Ovary (tissue), 9 donors: ENCODE results near the gene C2CD4C. TPM values are rescaled to one million over a fixed set of nuclear protein-coding genes. Genes with fewer than 3 reads are reported as not detected.
A peak's percentile ranks its signal among the peaks of the same experiment; 100 is the strongest.

ENCODE experiments used
- DNase-seq, 5 donors: peaks; one replicate each; pipeline ENCODE4 v3.0.0-alpha.2; 2019 to 2020
- H3K27ac ChIP-seq, 2 donors: fragments of 200-600 bp; one replicate each; pipeline versions ENCODE4 v1.5.1 to v1.8.0; 2019 to 2022
- H3K27me3 ChIP-seq: fragments of 200-600 bp; one replicate; pipeline ENCODE4 v1.8.0; 2022
- H3K36me3 ChIP-seq: fragments of 200-600 bp; sonication (generic); one replicate; pipeline ENCODE4 v1.5.1; 2019
- H3K4me1 ChIP-seq: one replicate; pipeline ENCODE4 v1.8.1; 2013; ENCODE audit warnings: mild to moderate bottlenecking, moderate library complexity; ENCODE audit not compliant: insufficient read depth
- H3K4me3 ChIP-seq: fragments of 200-600 bp; sonication (generic); one replicate; pipeline ENCODE4 v1.5.1; 2017
- H3K9me3 ChIP-seq, 2 donors: fragments of 200-600 bp in 1 of 2; sonication (generic) in 1 of 2; one replicate each; pipeline versions ENCODE4 v1.5.1 to v1.8.1; 2013 to 2019; ENCODE audit warnings: mild to moderate bottlenecking in 1 of 2, moderate library complexity in 1 of 2
- EP300 ChIP-seq: sonication (generic); formaldehyde crosslinking; IDR thresholded peaks from one replicate; pipeline ENCODE4 v1.6.1; 2017; ENCODE audit warnings: antibody characterized with exemption
- POLR2A ChIP-seq: fragments of 450-650 bp; IDR thresholded peaks from one replicate; pipeline ENCODE4 v1.6.1; 2017; ENCODE audit warnings: antibody characterized with exemption, mild to moderate bottlenecking, moderate library complexity
- WGBS, 3 donors: extraction: QIAGEN DNeasy Blood & Tissue Kit in 1 of 3; methylation state at CpG; one replicate each; pipeline versions ENCODE4 v1.1.5 to v1.1.7; 2013 to 2017; 5-methylcytosine and 5-hydroxymethylcytosine counted together
- intact Hi-C, 4 donors: fragments of 100-400 bp; cut with DNase I; formaldehyde crosslinking; loops; one replicate each; pipeline versions ENCODE4 v1.11.0 to v1.15.1; 2022 to 2023
- polyA plus RNA-seq, 2 donors: library from polyadenylated mRNA; stranded (reverse); fragments of 200-250 nt in 1 of 2; fragments of 350-450 nt in 1 of 2; fragmentation: Illumina TruSeq in 1 of 2; extraction: RNeasy Lipid Tissue Mini Kit (QIAGEN cat#74804) in 1 of 2; gene quantifications; one replicate each; pipeline ENCODE4 v1.2.3, GENCODE V29; 2013 to 2014
- total RNA-seq, 7 donors: library from RNA; depleted of rRNA in 2 of 7; stranded (reverse); fragments of >200 nt in 2 of 7; fragmentation: NEBNext Ultra II Directional in 3 of 7; extraction: Animal tissue kit (Norgen Biotek cat#: 25700) in 3 of 7; gene quantifications; one replicate each; pipeline versions ENCODE4 v1.1.0 to v1.2.4, GENCODE V29; 2016 to 2023
- TF ChIP-seq, protein P1 (sequence below), 3 donors: fragments of 450-650 bp in 2 of 3; fragments of 200-600 bp in 1 of 3; IDR thresholded peaks; one replicate each; pipeline versions ENCODE4 v1.5.1 to v1.8.0; 2016 to 2022; ENCODE audit warnings: antibody characterized with exemption in 3 of 3, mild to moderate bottlenecking in 1 of 3
- donor health status: DM: no; HTN: no; CAD: no; lungs with moderate emphysema.
- donor health status: DM: no; HTN: no; CAD: no.
- donor health status: Bipolar disorder and iron deficiency.
- donor health status: DM: yes; HTN: yes; CAD: no.
- donor health status: DM: no; HTN: no; CAD: no.
- donor health status: DM: yes; HTN: yes; CAD: no.

The C2CD4C gene
- total and polyA plus RNA-seq, 9 donors: 0.12 to 2.3 (median 0.42) TPM; not detected in 3

DNA sequence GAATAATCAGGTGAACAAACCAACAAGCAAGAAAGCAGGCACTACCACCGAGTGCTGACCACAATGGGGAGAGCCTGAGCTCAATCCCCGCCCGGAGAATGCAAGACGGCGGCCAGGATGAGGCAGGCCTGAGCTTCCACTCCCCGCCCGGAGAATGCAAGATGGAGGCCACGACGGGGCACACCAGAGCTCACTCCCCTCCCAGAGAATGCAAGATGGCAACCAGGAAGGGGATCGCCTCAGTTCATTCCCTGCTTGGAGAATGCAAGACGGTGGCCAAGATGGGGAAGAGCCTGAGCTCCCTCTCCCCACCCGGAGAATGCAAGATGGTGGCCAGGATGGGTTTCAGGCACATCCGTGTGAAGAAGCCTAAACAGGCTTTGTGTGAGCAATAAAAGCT lies 39.7 kb downstream of the C2CD4C start:
- peak in 2 of 5 donors; percentile 2 to 7 for DNase-seq
- Histone ChIP-seq H3K4me3 (no peak overlapping the region), H3K27ac (no peak overlapping the region), H3K27me3 (no peaks in the 10 kb centered on the region), H3K36me3 (no peaks in the 10 kb centered on the region), H3K4me1 (peaks cover 2% of the 10 kb centered on the region), H3K9me3 (no peaks in the 10 kb centered on the region)
- 89 to 91% (median 90%) methylated on average over 13 of the region's 13 CpGs for WGBS, 3 donors
- intact Hi-C loops: no loop called here
- no peak for TF ChIP-seq POLR2A
- TF ChIP-seq EP300: no peak
- TF ChIP-seq, protein P1, sequence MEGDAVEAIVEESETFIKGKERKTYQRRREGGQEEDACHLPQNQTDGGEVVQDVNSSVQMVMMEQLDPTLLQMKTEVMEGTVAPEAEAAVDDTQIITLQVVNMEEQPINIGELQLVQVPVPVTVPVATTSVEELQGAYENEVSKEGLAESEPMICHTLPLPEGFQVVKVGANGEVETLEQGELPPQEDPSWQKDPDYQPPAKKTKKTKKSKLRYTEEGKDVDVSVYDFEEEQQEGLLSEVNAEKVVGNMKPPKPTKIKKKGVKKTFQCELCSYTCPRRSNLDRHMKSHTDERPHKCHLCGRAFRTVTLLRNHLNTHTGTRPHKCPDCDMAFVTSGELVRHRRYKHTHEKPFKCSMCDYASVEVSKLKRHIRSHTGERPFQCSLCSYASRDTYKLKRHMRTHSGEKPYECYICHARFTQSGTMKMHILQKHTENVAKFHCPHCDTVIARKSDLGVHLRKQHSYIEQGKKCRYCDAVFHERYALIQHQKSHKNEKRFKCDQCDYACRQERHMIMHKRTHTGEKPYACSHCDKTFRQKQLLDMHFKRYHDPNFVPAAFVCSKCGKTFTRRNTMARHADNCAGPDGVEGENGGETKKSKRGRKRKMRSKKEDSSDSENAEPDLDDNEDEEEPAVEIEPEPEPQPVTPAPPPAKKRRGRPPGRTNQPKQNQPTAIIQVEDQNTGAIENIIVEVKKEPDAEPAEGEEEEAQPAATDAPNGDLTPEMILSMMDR (IDR thresholded peaks at IDR 0.05): no peak

DNA sequence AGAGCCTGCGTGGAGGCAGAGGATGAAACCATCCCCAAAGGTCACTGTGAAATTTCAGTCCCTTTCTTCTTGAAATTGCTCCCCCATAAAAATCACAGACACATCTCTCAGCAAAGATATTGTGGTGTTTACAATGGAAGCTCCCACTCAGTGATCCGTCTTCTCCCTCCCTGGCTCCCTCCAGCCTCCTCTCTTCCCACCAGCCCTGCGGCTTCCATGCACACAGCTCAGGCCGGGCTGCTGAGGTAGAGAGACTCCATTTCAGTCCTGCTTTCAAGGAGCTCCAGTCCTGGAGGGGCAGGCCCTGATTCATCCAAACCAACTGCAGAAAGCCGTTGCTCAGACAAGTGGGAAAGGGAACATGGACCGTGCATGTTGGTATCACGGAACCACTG lies 40.3 kb downstream of the C2CD4C start:
- Histone ChIP-seq H3K4me3 (no peak overlapping the region), H3K36me3 (no peaks in the 10 kb centered on the region), H3K4me1 (peaks cover 2% of the 10 kb centered on the region), H3K27ac (no peak overlapping the region), H3K9me3 (no peaks in the 10 kb centered on the region), H3K27me3 (no peaks in the 10 kb centered on the region)
- 53 to 57% (median 56%) methylated on average over 7 of the region's 7 CpGs for WGBS, 3 donors
- intact Hi-C loops: no loop called here
- DNase-seq: peak in 1 of 5 donors; percentile 3
- TF ChIP-seq POLR2A: no peak
- TF ChIP-seq EP300: no peak
- TF ChIP-seq, protein P1 (IDR thresholded peaks at IDR 0.05): no peak

DNA sequence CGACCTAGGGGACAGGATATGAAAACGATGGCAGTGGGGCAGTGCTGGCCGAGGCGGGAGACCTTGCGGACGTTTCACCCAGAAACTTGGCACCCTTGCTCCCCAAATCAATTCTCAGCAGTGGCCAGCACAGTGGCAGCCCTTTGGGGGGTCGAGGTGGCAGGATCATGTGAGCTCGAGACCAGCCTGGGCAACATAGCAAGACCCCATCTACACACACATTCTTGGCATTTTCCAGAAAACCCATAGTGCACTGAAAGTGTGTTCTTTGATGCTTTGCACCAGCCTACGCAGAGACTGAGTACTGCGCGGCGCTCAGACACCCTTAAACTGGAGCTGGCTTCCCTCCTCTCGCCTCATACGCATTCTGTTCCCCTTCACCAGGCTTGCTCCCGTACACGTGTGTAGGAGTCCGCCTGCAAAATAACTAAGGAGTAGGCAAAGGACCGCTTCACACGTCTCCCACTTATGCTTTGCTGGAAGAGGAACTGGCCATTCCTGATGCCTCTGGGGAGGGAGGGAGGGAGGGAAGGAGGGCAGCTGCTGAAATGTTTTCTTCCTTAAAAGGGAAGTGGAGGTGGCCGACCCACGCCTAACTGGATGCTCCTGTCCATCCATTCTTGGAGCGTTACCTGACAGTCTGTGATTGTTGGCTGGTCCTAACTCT lies 40.9 kb downstream of the C2CD4C start:
- Histone ChIP-seq H3K4me1 (peaks cover 2% of the 10 kb centered on the region), H3K27ac (no peak overlapping the region), H3K4me3 (no peak overlapping the region), H3K27me3 (no peaks in the 10 kb centered on the region), H3K36me3 (no peaks in the 10 kb centered on the region), H3K9me3 (no peaks in the 10 kb centered on the region)
- 39 to 49% (median 47%) methylated on average over 22 of the region's 22 CpGs for WGBS, 3 donors
- intact Hi-C loops: no loop called here
- TF ChIP-seq EP300 (no peak), POLR2A (no peak)
- TF ChIP-seq, protein P1 (IDR thresholded peaks at IDR 0.05): no peak
- no peak for DNase-seq

DNA sequence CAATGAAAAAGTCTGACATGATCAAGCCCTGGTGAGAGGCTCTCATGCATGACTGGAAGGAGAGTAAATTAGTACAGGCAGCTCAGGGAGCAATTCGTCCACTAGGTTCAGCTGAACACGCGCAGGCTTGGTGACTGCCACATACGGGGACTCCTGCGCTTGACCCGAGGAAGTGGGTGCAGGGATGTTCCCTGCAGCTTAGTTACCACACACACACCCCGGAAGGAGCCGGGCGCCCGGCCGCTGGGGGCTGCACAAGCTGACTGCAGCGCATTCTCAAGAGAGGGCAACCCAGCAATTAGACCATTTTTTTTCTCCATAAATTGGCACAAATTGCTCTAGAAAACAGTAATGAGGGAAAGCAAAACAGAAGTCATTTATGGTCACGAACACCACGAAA lies 41.4 kb downstream of the C2CD4C start:
- no peak for TF ChIP-seq EP300
- TF ChIP-seq, protein P1 (IDR thresholded peaks at IDR 0.05): no peak
- TF ChIP-seq POLR2A: no peak
- Histone ChIP-seq H3K4me1 (peaks cover 2% of the 10 kb centered on the region), H3K27me3 (no peaks in the 10 kb centered on the region), H3K27ac (no peak overlapping the region), H3K36me3 (no peaks in the 10 kb centered on the region), H3K4me3 (no peak overlapping the region), H3K9me3 (no peaks in the 10 kb centered on the region)
- DNase-seq: peak in 1 of 5 donors; percentile 2
- WGBS, 3 donors: 81 to 92% (median 91%) methylated on average over 14 of the region's 14 CpGs
- intact Hi-C loops: no loop called here
